DOHH2 (cell line): ENCODE results near the gene CCDC197.

Experiments used
- H3F3A ChIP-seq: fragments of 200-600 bp; sonication (generic), shearing (Covaris generic); 2 replicates; pipeline ENCODE4 v1.6.0; 2016; ENCODE audit warnings: antibody characterized with exemption, mild to moderate bottlenecking; ENCODE audit not compliant: control insufficient read depth, insufficient read depth
- H3K27ac ChIP-seq: fragments of 200-600 bp; sonication (generic); 2 replicates; pipeline ENCODE4 v1.5.1; 2014; ENCODE audit warnings: low read depth, mild to moderate bottlenecking, low read length, moderate library complexity
- H3K27me3 ChIP-seq: fragments of 200-600 bp; sonication (generic); 2 replicates; pipeline ENCODE4 v1.6.1; 2014; ENCODE audit warnings: mild to moderate bottlenecking, low read length, mixed read lengths; ENCODE audit not compliant: control insufficient read depth
- H3K36me3 ChIP-seq: fragments of 200-600 bp; sonication (generic); 2 replicates; pipeline ENCODE4 v1.6.1; 2014; ENCODE audit warnings: mild to moderate bottlenecking, low read length, moderate library complexity, mixed read lengths; ENCODE audit not compliant: control insufficient read depth
- H3K4me1 ChIP-seq: fragments of 200-600 bp; sonication (generic); 2 replicates; pipeline ENCODE4 v1.6.1; 2014; ENCODE audit warnings: mild to moderate bottlenecking, low read length, mixed read lengths; ENCODE audit not compliant: control insufficient read depth
- H3K4me2 ChIP-seq: fragments of 200-600 bp; sonication (generic); 2 replicates; pipeline ENCODE4 v1.6.0; 2014; ENCODE audit warnings: mild to moderate bottlenecking, low read length, moderate library complexity
- H3K4me3 ChIP-seq: fragments of 200-600 bp; sonication (generic); 2 replicates; pipeline ENCODE4 v1.5.1; 2014; ENCODE audit warnings: mild to moderate bottlenecking, low read length, mixed read lengths
- H3K79me2 ChIP-seq: fragments of 200-600 bp; sonication (generic); 2 replicates; pipeline ENCODE4 v1.6.1; 2014; ENCODE audit warnings: mild to moderate bottlenecking, low read length, mixed read lengths; ENCODE audit not compliant: control insufficient read depth
- H3K9me2 ChIP-seq: fragments of 200-600 bp; sonication (generic); replicated peaks from 2 replicates; pipeline ENCODE4 v1.6.1; 2014; ENCODE audit warnings: mild to moderate bottlenecking, low read length, mixed read lengths; ENCODE audit not compliant: control insufficient read depth
- H3K9me3 ChIP-seq: fragments of 200-600 bp; sonication (generic); 2 replicates; pipeline ENCODE4 v1.6.1; 2014; ENCODE audit warnings: antibody characterized with exemption, low read length, mixed read lengths; ENCODE audit not compliant: control insufficient read depth, insufficient read depth
- H4K20me1 ChIP-seq: fragments of 200-600 bp; sonication (generic); 2 replicates; pipeline ENCODE4 v1.6.0; 2014; ENCODE audit warnings: low read depth, mild to moderate bottlenecking, antibody characterized with exemption, low read length, moderate library complexity; ENCODE audit not compliant: control insufficient read depth, insufficient read depth
- CTCF ChIP-seq: fragments of 200-600 bp; sonication (generic); IDR thresholded peaks from one replicate; pipeline ENCODE4 v1.5.1; 2014; ENCODE audit warnings: antibody characterized with exemption, mild to moderate bottlenecking, low read depth, low read length; ENCODE audit not compliant: poor library complexity, severe bottlenecking
- EZH2phosphoT487 ChIP-seq: fragments of 200-600 bp; sonication (generic); IDR thresholded peaks from 2 replicates; pipeline ENCODE4 v1.6.1; 2017; ENCODE audit warnings: borderline replicate concordance, mild to moderate bottlenecking, antibody characterized with exemption, low read length, moderate library complexity, mixed read lengths

Gene CCDC197

GRCh38 chr14:93964820-93965286 lies 32.2 kb upstream of the CCDC197 start:
- Histone ChIP-seq H3K36me3 (peaks cover 3% of the 10 kb centered on the region; the same call in 1 of the 2 replicates), H3K27me3 (no peaks in the 10 kb centered on the region), H4K20me1 (no peaks in the 10 kb centered on the region), H3K79me2 (no peaks in the 10 kb centered on the region), H3K27ac (peak overlapping the region; percentile 15; the same call in 1 of the 2 replicates), H3K4me2 (no peak overlapping the region), H3K4me1 (peaks cover 99% of the 10 kb centered on the region), H3F3A (peaks cover 40% of the 10 kb centered on the region), H3K4me3 (no peak overlapping the region), H3K9me2 (no peaks in the 10 kb centered on the region), H3K9me3 (no peaks in the 10 kb centered on the region)
- TF ChIP-seq EZH2phosphoT487 (no peak), CTCF (no peak)

GRCh38 chr14:93965287-93965821 lies 31.7 kb upstream of the CCDC197 start:
- H3K9me3 ChIP-seq = no peaks in the 10 kb centered on the region
- peak overlapping the region; percentile 15 for H3K27ac ChIP-seq
- TF ChIP-seq EZH2phosphoT487 (no peak), CTCF (no peak)

DNA sequence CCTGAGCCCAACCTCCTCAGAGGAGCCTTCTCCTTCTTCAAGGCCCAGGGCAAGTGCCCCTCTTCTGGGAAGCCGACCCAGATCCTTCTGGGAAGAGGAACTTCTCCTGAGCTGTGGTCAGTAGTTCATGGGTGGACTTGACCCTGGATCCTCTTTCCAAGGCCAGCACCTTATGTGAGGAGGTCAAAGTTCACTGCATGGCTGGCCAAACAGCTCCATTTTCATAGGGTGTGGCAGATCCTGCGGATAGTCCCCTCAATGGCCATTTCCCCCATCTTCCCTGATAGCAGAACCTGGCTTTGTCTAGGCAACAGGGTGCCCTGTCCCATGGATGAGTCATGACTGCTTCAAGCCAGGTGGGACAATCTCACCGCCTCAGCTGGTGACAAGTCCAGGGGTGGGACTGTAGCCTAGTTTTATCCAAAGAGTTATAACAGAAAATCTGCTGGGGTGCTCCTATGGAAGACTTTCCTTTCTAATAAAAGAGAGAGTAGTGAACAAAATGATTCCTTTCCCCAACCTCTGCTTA lies 31.1 kb upstream of the CCDC197 start:
- Histone ChIP-seq H3K27ac (peak overlapping the region; percentile 91), H3K4me1 (peaks cover 99% of the 10 kb centered on the region), H3K79me2 (no peaks in the 10 kb centered on the region), H3K9me2 (no peaks in the 10 kb centered on the region), H3K4me3 (no peak overlapping the region), H3K27me3 (no peaks in the 10 kb centered on the region), H4K20me1 (no peaks in the 10 kb centered on the region), H3K4me2 (no peak overlapping the region), H3K36me3 (no peaks in the 10 kb centered on the region), H3K9me3 (no peaks in the 10 kb centered on the region), H3F3A (peaks cover 34% of the 10 kb centered on the region)
- TF ChIP-seq EZH2phosphoT487 (no peak), CTCF (no peak)

More at GRCh38 chr14:93965287-93965821, 31.7 kb upstream of the CCDC197 start:
- Histone ChIP-seq H3K27me3 (no peaks in the 10 kb centered on the region), H3K79me2 (no peaks in the 10 kb centered on the region), H3K4me2 (no peak overlapping the region), H3K36me3 (peaks cover 2% of the 10 kb centered on the region; the same call in 1 of the 2 replicates), H3K4me1 (peaks cover 99% of the 10 kb centered on the region), H4K20me1 (no peaks in the 10 kb centered on the region), H3K9me2 (no peaks in the 10 kb centered on the region), H3F3A (peaks cover 35% of the 10 kb centered on the region), H3K4me3 (no peak overlapping the region)
